K562 (cell line): Measurements from ENCODE around the gene ADAP1. TPM values are rescaled to one million over a fixed set of nuclear protein-coding genes. Genes with fewer than 3 reads are reported as not detected.

Experiments
- CHD2 ChIP-seq: IDR thresholded peaks from 2 replicates; pipeline ENCODE4 v1.6.1; 2011; ENCODE audit warnings: low read depth, low read length
- CREB1 ChIP-seq, 2 experiments: sonication (generic) in 1 of 2; formaldehyde crosslinking in 1 of 2; IDR thresholded peaks; 2 replicates each; pipeline versions ENCODE4 v1.6.1 to v1.8.0; 2012 to 2022; ENCODE audit warnings: inconsistent platforms in 1 of 2, mild to moderate bottlenecking in 1 of 2, missing genetic modification reagents in 1 of 2, moderate library complexity in 1 of 2
- EP400 ChIP-seq: fragments of 450-650 bp; IDR thresholded peaks from 2 replicates; pipeline ENCODE4 v1.6.1; 2017; ENCODE audit warnings: antibody characterized with exemption, mild to moderate bottlenecking, moderate library complexity
- GTF2F1 ChIP-seq: IDR thresholded peaks from 2 replicates; pipeline ENCODE4 v1.6.1; 2011; ENCODE audit warnings: low read depth, low read length, improper control_type of control experiment
- NR2C2 ChIP-seq, 2 experiments: fragments of 200-800 bp in 1 of 2; sonication (Bioruptor generic) in 1 of 2; sonication (generic) in 1 of 2; formaldehyde crosslinking in 1 of 2; IDR thresholded peaks; 2 replicates each; pipeline versions ENCODE4 v1.6.1 to v1.8.0; 2016 to 2022; ENCODE audit warnings: mild to moderate bottlenecking in 1 of 2, missing compliant biosample characterization in 1 of 2, missing genetic modification characterization in 1 of 2, missing genetic modification reagents in 1 of 2
- RBM22 ChIP-seq: fragments of 200-400 bp; formaldehyde crosslinking; IDR thresholded peaks from 2 replicates; pipeline ENCODE4 v1.6.1; 2018; ENCODE audit warnings: low read length, low read depth; ENCODE audit not compliant: poor library complexity, severe bottlenecking
- RCOR1 ChIP-seq, 2 experiments: IDR thresholded peaks; 2 replicates each; pipeline ENCODE4 v1.6.1; 2012; ENCODE audit warnings: low read depth in 2 of 2, low read length in 2 of 2, borderline replicate concordance in 1 of 2, improper control_type of control experiment in 1 of 2
- SIN3A ChIP-seq, 2 experiments: fragments of 150-350 bp in 1 of 2; IDR thresholded peaks; 2 replicates each; pipeline ENCODE4 v1.6.1; 2011 to 2016; ENCODE audit warnings: borderline replicate concordance in 2 of 2, low read depth in 2 of 2, low read length in 2 of 2, mild to moderate bottlenecking in 2 of 2, moderate library complexity in 2 of 2; ENCODE audit not compliant: control insufficient read depth in 1 of 2
- ZNF41 ChIP-seq: fragments of 250-450 bp; sonication (Bioruptor Pico); conservative IDR thresholded peaks from 2 replicates; pipeline ENCODE4 v1.4.0; 2020; ENCODE audit warnings: mild to moderate bottlenecking
- ZNF431 ChIP-seq: sonication (generic); formaldehyde crosslinking; IDR thresholded peaks from 2 replicates; pipeline ENCODE4 v1.8.0; 2022; ENCODE audit warnings: mild to moderate bottlenecking, missing genetic modification reagents
- polyA plus RNA-seq, 8 experiments: library from polyadenylated mRNA; depleted of rRNA in 4 of 8; stranded (reverse) in 5 of 8; unstranded in 3 of 8; fragments of >200 nt; fragmentation: Nextera tagmentation in 2 of 8; fragmentation: Illumina TruSeq in 1 of 8; extraction: Ambion mirVana in 2 of 8; extraction: Trizol in 1 of 8; gene quantifications; 2 replicates each; pipeline versions ENCODE4 v1.2.1 to v1.2.3, GENCODE V29; 2011 to 2014; ENCODE audit warnings: inconsistent platforms in 1 of 8, missing spikeins in 1 of 8
- total RNA-seq, 7 experiments: library from RNA; depleted of rRNA in 6 of 7; stranded (reverse); fragments of >200 nt in 6 of 7; fragmentation: Illumina TruSeq in 2 of 7; extraction: Trizol in 2 of 7; gene quantifications; 2 replicates each; pipeline versions ENCODE4 v1.2.1 to v1.2.3, GENCODE V29; 2011 to 2021; ENCODE audit warnings: low replicate concordance in 1 of 7
- TF ChIP-seq, protein P1 (sequence below): sonication (generic); formaldehyde crosslinking; IDR thresholded peaks from 2 replicates; pipeline ENCODE4 v1.8.0; 2022; ENCODE audit warnings: missing genetic modification reagents, mild to moderate bottlenecking, borderline replicate concordance
- TF ChIP-seq, protein P2 (sequence below): fragments of 250-450 bp; sonication (Bioruptor Pico); IDR thresholded peaks from 2 replicates; pipeline ENCODE4 v1.9.0; 2021; ENCODE audit warnings: mild to moderate bottlenecking
- TF ChIP-seq, protein P3 (sequence below), 2 experiments: fragments of 450-650 bp; conservative IDR thresholded peaks; 2 replicates each; pipeline ENCODE4 v1.6.1; 2017; ENCODE audit warnings: mild to moderate bottlenecking in 2 of 2, moderate library complexity in 2 of 2
- TF ChIP-seq, protein P4 (sequence below): fragments of 250-450 bp; sonication (Bioruptor Pico); IDR thresholded peaks from 2 replicates; pipeline ENCODE4 v1.5.0; 2021
- TF ChIP-seq, protein P5 (sequence below), 2 experiments: fragments of 200-800 bp in 1 of 2; sonication (Bioruptor generic) in 1 of 2; sonication (generic) in 1 of 2; formaldehyde crosslinking in 1 of 2; IDR thresholded peaks in 1 of 2; conservative IDR thresholded peaks in 1 of 2; 2 replicates each; pipeline versions ENCODE4 v1.5.0 to v1.6.1; 2016 to 2020; ENCODE audit warnings: missing compliant biosample characterization in 1 of 2, missing genetic modification characterization in 1 of 2, missing genetic modification reagents in 1 of 2

The ADAP1 gene
- total and polyA plus RNA-seq, 9 of the 15 experiments (the other 6 are each of a cell fraction or from before 2014, with no cell fraction given), result 0.27 to 1.4 (median 0.52) TPM; not detected in 3

DNA sequence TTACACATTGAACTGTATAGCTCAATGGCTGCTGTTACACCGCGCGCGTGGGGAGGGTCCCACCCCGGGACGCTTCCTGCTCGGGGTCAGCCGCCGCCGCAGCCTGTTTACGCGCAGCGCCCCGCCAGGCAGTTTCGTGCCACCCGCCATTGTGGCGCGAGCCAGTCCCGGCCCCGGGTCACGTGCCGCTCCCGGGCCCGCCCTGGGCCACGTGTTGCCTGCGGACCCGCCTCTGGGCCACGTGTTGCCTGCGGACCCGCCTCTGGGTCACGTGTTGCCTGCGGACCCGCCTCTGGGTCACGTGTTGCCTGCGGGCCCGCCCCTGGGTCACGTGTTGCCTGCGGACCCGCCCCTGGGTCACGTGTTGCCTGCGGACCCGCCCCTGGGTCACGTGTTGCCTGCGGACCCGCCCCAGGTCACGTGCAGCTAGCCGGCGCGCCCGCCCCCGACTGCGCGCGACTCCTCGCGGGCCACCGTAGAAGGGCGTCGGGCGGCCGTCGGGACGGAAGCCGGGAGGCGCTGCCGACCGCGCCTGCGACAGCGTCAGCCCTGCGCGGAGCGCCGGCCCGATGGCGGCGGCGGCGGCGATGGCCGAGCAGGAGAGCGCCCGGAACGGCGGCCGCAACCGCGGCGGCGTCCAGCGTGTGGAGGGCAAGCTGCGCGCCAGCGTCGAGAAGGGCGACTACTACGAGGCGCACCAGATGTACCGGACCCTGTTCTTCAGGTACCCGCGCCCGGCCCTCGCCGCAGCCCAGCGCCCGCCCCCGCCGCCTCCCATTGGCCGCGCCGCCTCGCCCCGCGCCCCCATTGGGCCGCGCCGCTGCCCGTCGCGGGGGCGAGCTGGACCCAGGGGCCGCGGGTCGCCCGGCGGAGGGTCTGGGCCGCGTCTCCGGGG lies 78.2 kb downstream of the ADAP1 start, which contains the start of gene GET4 (continued):
- TF ChIP-seq, protein P1, sequence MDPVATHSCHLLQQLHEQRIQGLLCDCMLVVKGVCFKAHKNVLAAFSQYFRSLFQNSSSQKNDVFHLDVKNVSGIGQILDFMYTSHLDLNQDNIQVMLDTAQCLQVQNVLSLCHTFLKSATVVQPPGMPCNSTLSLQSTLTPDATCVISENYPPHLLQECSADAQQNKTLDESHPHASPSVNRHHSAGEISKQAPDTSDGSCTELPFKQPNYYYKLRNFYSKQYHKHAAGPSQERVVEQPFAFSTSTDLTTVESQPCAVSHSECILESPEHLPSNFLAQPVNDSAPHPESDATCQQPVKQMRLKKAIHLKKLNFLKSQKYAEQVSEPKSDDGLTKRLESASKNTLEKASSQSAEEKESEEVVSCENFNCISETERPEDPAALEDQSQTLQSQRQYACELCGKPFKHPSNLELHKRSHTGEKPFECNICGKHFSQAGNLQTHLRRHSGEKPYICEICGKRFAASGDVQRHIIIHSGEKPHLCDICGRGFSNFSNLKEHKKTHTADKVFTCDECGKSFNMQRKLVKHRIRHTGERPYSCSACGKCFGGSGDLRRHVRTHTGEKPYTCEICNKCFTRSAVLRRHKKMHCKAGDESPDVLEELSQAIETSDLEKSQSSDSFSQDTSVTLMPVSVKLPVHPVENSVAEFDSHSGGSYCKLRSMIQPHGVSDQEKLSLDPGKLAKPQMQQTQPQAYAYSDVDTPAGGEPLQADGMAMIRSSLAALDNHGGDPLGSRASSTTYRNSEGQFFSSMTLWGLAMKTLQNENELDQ, result no peak
- TF ChIP-seq ZNF431 (CRISPR knock-in tag) (peak; percentile 92), CREB1 (IDR thresholded peaks at IDR 0.05) (peak; percentile 87), CREB1 (CRISPR knock-in tag; IDR thresholded peaks at IDR 0.05) (peak; percentile 87), EP400 (peak; percentile 84), CHD2 (peak; percentile 43; the same call in 1 of the 2 replicates), SIN3A (IDR thresholded peaks at IDR 0.05; ENCODE audit: borderline replicate concordance in 2 of 2, control insufficient read depth in 1 of 2, low read depth in 2 of 2, low read length in 2 of 2) (peak; percentile 60 to 79; a peak in 3 of 4 replicates), NR2C2 (CRISPR knock-in tag; IDR thresholded peaks at IDR 0.05) (peak; percentile 67; the same call in 1 of the 2 replicates), NR2C2 (tag; IDR thresholded peaks at IDR 0.05) (peak; percentile 88), RBM22 (peak; percentile 71), RCOR1 (IDR thresholded peaks at IDR 0.05; ENCODE audit: borderline replicate concordance in 1 of 2, low read depth in 2 of 2, low read length in 2 of 2) (peak in 1 of 2 experiments; percentile 90; a peak in 2 of 4 replicates), GTF2F1 (peak; percentile 80), ZNF41 (no peak)
- TF ChIP-seq, protein P2, sequence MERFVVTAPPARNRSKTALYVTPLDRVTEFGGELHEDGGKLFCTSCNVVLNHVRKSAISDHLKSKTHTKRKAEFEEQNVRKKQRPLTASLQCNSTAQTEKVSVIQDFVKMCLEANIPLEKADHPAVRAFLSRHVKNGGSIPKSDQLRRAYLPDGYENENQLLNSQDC (CRISPR knock-in tag), result 0 out of 2 replicates have a peak, but pooled peaks have one; percentile 50
- TF ChIP-seq, protein P3, sequence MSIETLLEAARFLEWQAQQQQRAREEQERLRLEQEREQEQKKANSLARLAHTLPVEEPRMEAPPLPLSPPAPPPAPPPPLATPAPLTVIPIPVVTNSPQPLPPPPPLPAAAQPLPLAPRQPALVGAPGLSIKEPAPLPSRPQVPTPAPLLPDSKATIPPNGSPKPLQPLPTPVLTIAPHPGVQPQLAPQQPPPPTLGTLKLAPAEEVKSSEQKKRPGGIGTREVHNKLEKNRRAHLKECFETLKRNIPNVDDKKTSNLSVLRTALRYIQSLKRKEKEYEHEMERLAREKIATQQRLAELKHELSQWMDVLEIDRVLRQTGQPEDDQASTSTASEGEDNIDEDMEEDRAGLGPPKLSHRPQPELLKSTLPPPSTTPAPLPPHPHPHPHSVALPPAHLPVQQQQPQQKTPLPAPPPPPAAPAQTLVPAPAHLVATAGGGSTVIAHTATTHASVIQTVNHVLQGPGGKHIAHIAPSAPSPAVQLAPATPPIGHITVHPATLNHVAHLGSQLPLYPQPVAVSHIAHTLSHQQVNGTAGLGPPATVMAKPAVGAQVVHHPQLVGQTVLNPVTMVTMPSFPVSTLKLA (conservative IDR thresholded peaks at IDR 0.05), result peak; percentile 99
- TF ChIP-seq, protein P4, sequence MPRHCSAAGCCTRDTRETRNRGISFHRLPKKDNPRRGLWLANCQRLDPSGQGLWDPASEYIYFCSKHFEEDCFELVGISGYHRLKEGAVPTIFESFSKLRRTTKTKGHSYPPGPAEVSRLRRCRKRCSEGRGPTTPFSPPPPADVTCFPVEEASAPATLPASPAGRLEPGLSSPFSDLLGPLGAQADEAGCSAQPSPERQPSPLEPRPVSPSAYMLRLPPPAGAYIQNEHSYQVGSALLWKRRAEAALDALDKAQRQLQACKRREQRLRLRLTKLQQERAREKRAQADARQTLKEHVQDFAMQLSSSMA (CRISPR knock-in tag), result peak; percentile 86
- TF ChIP-seq, protein P5, sequence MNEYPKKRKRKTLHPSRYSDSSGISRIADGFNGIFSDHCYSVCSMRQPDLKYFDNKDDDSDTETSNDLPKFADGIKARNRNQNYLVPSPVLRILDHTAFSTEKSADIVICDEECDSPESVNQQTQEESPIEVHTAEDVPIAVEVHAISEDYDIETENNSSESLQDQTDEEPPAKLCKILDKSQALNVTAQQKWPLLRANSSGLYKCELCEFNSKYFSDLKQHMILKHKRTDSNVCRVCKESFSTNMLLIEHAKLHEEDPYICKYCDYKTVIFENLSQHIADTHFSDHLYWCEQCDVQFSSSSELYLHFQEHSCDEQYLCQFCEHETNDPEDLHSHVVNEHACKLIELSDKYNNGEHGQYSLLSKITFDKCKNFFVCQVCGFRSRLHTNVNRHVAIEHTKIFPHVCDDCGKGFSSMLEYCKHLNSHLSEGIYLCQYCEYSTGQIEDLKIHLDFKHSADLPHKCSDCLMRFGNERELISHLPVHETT (CRISPR knock-in tag; conservative IDR thresholded peaks at IDR 0.05 in 1 of 2, IDR thresholded peaks at IDR 0.05 in 1 of 2), result peak in 1 of 2 experiments; percentile 96; a peak in 2 of 4 replicates
